Prostate gland (tissue), 2 donors: ENCODE data around the gene CTBP1. TPM values are rescaled to one million over a fixed set of nuclear protein-coding genes. Genes with fewer than 3 reads are reported as not detected.

ENCODE experiments used
- DNase-seq: peaks from one replicate; pipeline ENCODE4 v3.0.0-alpha.2; 2019; ENCODE audit warnings: low spot score
- H3K27ac ChIP-seq, 2 donors: fragments of 200-600 bp; sonication (generic); 2 replicates each; pipeline ENCODE4 v1.5.1; 2017 to 2019
- H3K27me3 ChIP-seq: fragments of 200-600 bp; sonication (generic); replicated peaks from 2 replicates; pipeline ENCODE4 v1.5.1; 2019; ENCODE audit not compliant: insufficient read depth
- H3K36me3 ChIP-seq, 2 donors: fragments of 200-600 bp; sonication (generic); 1 replicate in 1 of 2; 2 replicates in 1 of 2; pipeline versions ENCODE4 v1.5.1 to v1.8.1; 2017 to 2019
- H3K4me1 ChIP-seq: fragments of 200-600 bp; sonication (generic); replicated peaks from 2 replicates; pipeline ENCODE4 v1.5.1; 2019
- H3K4me3 ChIP-seq, 2 donors: fragments of 200-600 bp; sonication (generic); 2 replicates each; pipeline ENCODE4 v1.5.1; 2017 to 2019
- H3K9me3 ChIP-seq: fragments of 200-600 bp; sonication (generic); 2 replicates; pipeline ENCODE4 v1.5.1; 2017
- POLR2A ChIP-seq: fragments of 450-650 bp; IDR thresholded peaks from one replicate; pipeline ENCODE4 v1.6.1; 2016; ENCODE audit warnings: antibody characterized with exemption, mild to moderate bottlenecking
- POLR2AphosphoS5 ChIP-seq: sonication (generic); formaldehyde crosslinking; IDR thresholded peaks from one replicate; pipeline ENCODE4 v1.6.1; 2017; ENCODE audit warnings: antibody characterized with exemption
- WGBS: methylation state at CpG from one replicate; pipeline ENCODE4 v1.1.5; 2018; 5-methylcytosine and 5-hydroxymethylcytosine counted together
- intact Hi-C: fragments of 100-400 bp; cut with DNase I; formaldehyde crosslinking; loops from one replicate; pipeline ENCODE4 v1.14.2; 2022
- total RNA-seq, 2 donors: library from RNA; depleted of rRNA; stranded (reverse); fragments of >200 nt; gene quantifications; one replicate each; pipeline ENCODE4 v1.1.0, GENCODE V29; 2016
- TF ChIP-seq, protein P1 (sequence below), 4 experiments: fragments of 200-600 bp in 2 of 4; fragments of 450-650 bp in 2 of 4; sonication (generic) in 2 of 4; IDR thresholded peaks; 1 replicate in 3 of 4; 2 replicates in 1 of 4; pipeline ENCODE4 v1.5.1; 2016 to 2019; ENCODE audit warnings: antibody characterized with exemption in 4 of 4, mild to moderate bottlenecking in 2 of 4, moderate library complexity in 2 of 4

CTBP1 gene
- total RNA-seq, 2 donors from 2014 or later, result 173 to 264 TPM

GRCh38 chr4:1196421-1197183, 52.3 kb downstream of the CTBP1 start:
- 91% methylated on average over 13 of the region's 13 CpGs for WGBS
- peaks cover 8% of the 10 kb centered on the region for H3K4me1 ChIP-seq
- no peak for TF ChIP-seq POLR2A
- TF ChIP-seq POLR2AphosphoS5, result no peak
- TF ChIP-seq, protein P1, sequence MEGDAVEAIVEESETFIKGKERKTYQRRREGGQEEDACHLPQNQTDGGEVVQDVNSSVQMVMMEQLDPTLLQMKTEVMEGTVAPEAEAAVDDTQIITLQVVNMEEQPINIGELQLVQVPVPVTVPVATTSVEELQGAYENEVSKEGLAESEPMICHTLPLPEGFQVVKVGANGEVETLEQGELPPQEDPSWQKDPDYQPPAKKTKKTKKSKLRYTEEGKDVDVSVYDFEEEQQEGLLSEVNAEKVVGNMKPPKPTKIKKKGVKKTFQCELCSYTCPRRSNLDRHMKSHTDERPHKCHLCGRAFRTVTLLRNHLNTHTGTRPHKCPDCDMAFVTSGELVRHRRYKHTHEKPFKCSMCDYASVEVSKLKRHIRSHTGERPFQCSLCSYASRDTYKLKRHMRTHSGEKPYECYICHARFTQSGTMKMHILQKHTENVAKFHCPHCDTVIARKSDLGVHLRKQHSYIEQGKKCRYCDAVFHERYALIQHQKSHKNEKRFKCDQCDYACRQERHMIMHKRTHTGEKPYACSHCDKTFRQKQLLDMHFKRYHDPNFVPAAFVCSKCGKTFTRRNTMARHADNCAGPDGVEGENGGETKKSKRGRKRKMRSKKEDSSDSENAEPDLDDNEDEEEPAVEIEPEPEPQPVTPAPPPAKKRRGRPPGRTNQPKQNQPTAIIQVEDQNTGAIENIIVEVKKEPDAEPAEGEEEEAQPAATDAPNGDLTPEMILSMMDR (IDR thresholded peaks at IDR 0.05), result no peak
- no peak overlapping the region for H3K27ac ChIP-seq
- H3K9me3 ChIP-seq, result no peaks in the 10 kb centered on the region
- H3K27me3 ChIP-seq, result no peaks in the 10 kb centered on the region
- intact Hi-C loops, result no loop called here
- H3K36me3 ChIP-seq, result no peaks in the 10 kb centered on the region
- H3K4me3 ChIP-seq, result no peak overlapping the region
- no peak for DNase-seq

GRCh38 chr4:1195891-1196401, 53.0 kb downstream of the CTBP1 start:
- Histone ChIP-seq H3K27me3 (no peaks in the 10 kb centered on the region), H3K4me1 (peaks cover 8% of the 10 kb centered on the region), H3K36me3 (no peaks in the 10 kb centered on the region), H3K4me3 (no peak overlapping the region), H3K27ac (no peak overlapping the region), H3K9me3 (no peaks in the 10 kb centered on the region)
- no peak for DNase-seq
- 89% methylated on average over 16 of the region's 16 CpGs for WGBS
- intact Hi-C loops, result no loop called here
- TF ChIP-seq, protein P1 (IDR thresholded peaks at IDR 0.05), result no peak
- TF ChIP-seq POLR2A, result no peak
- TF ChIP-seq POLR2AphosphoS5, result no peak

- no peak overlapping the region for H3K4me3 ChIP-seq
- no peak for DNase-seq
- H3K36me3 ChIP-seq, result no peaks in the 10 kb centered on the region
- TF ChIP-seq, protein P1 (IDR thresholded peaks at IDR 0.05), result no peak
- TF ChIP-seq POLR2A (no peak), POLR2AphosphoS5 (no peak)
- intact Hi-C loops, result no loop called here
- no peaks in the 10 kb centered on the region for H3K9me3 ChIP-seq
- H3K27me3 ChIP-seq, result no peaks in the 10 kb centered on the region
- peak overlapping the region in 1 of 2 donors; percentile 43 for H3K27ac ChIP-seq
- H3K4me1 ChIP-seq, result peaks cover 8% of the 10 kb centered on the region
- 92% methylated on average over 29 of the region's 29 CpGs for WGBS
Measured at GRCh38 chr4:1195109-1195671, 53.7 kb downstream of the CTBP1 start.

DNA sequence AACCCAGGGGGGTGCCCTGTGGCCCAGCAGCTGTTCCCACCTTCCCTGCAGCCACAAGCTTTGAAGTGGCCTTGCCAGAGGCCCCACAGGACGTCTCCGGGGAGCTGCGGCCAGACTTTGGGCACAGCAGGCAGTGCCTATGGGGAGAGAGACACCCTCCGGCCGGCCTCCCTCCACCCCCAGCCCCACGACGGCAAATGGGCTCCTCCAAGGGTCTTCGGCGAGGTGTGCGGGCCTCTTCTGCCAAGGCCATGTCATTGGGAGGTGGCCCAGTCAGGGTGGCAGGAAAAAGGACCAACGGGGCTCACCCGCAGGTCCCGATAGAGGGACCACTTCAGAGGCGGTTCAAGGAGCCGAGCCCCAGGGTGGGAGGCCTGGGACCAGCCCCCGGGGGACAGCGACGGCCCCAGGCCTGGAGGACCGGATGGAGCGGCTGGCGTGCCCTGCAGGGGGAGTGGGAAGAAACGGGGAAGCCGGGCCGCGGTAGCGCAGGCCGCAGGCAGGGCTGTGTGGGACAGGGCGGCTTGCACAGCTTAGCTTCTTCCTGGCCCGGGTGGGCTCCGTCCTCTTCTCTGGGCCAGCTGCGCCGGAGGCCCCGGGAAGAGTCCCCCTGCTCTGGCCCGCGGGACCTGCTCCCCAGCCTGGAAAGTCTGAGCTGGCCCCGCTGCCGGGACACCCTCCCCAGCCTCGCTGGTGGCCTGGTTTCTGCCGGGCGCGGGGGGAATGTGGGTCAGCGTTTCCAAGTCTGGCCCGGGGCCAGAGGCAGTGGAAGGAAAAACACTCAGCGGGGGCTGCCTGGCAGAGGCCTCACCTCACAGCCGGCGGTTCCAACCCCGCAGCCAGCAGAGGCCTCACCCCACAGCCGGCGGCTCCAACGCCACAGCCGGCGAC, 54.7 kb downstream of the CTBP1 start:
- peaks cover 8% of the 10 kb centered on the region for H3K4me1 ChIP-seq
- H3K27ac ChIP-seq, result peak overlapping the region; percentile 26 to 43
- intact Hi-C loops, result no loop called here
- H3K9me3 ChIP-seq, result no peaks in the 10 kb centered on the region
- no peak for TF ChIP-seq POLR2A
- TF ChIP-seq, protein P1 (IDR thresholded peaks at IDR 0.05), result no peak
- TF ChIP-seq POLR2AphosphoS5, result no peak
- DNase-seq, result no peak
- no peaks in the 10 kb centered on the region for H3K27me3 ChIP-seq
- H3K36me3 ChIP-seq, result no peaks in the 10 kb centered on the region
- WGBS, result 54% methylated on average over 51 of the region's 52 CpGs
- no peak overlapping the region for H3K4me3 ChIP-seq
